ENCODE results near the gene CX3CL1. TPM values are rescaled to one million over a fixed set of nuclear protein-coding genes. Genes with fewer than 3 reads are reported as not detected.

CX3CL1 gene
- total and polyA plus RNA-seq, 2 donors (not counting 1 experiment from before 2014, with no cell fraction given), result not detected

DNA sequence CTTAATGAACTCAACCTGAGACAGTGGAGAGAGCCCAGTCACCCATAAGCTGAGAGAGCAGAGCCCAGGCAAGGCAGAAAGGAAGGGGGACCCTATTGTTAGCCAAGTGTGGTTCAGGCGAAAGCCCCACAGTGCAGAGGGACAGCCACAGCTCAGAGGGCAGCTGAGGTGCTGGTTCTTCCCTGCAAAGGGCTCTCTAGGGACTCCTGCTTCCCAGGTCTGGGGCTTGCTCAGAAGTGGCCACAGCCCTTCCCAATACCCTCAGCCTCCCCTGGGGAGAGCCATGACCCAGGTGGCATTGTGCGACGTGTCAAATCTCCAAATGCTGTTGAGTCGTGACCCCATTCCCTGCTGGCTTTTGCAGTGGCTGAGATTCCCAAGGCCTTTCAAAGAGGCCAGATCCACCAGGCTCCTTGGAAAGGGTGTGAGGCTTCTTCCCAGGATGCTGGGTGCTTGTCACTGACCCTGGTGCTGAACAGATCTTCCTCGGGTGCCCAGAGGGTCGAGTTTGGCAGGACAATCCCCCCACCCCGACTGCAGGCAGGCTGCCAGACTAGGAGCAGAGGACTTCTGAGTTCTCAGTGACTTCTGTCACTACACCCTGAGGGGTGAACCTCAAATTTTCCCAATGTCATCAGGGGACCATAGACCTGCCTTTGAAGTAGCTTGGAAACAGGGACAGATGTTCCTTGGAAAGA, 29.8 kb downstream of the CX3CL1 start:
- Histone ChIP-seq H3K9me3 (ENCODE audit: control extremely low read depth in 1 of 3, control insufficient read depth in 2 of 3, insufficient read depth in 1 of 3, low read length in 2 of 3) (no peaks in the 10 kb centered on the region), H3K27me3 (replicated peaks in 1 of 4; ENCODE audit: control extremely low read depth in 1 of 4, control insufficient read depth in 3 of 4, insufficient read depth in 4 of 4, low read length in 3 of 4) (no peaks in the 10 kb centered on the region), H2AFZ (ENCODE audit: insufficient read depth, low read depth, low read length, poor library complexity, severe bottlenecking) (no peak overlapping the region), H3K27ac (ENCODE audit: low read length in 2 of 2) (no peak overlapping the region), H3K9ac (ENCODE audit: low read length) (no peak overlapping the region), H3K4me3 (ENCODE audit: control extremely low read depth in 1 of 5, extremely low read depth in 1 of 5, insufficient read depth in 1 of 5, low read depth in 2 of 5, low read length in 4 of 5) (no peak overlapping the region), H4K20me1 (ENCODE audit: control insufficient read depth, insufficient read depth, low read length, poor library complexity, severe bottlenecking) (no peaks in the 10 kb centered on the region), H3K4me1 (ENCODE audit: control insufficient read depth in 2 of 2, insufficient read depth in 2 of 2, low read length in 2 of 2) (peaks cover 19 to 21% of the 10 kb centered on the region in 2 donors), H3K36me3 (replicated peaks in 1 of 2; ENCODE audit: control extremely low read depth in 1 of 2, control insufficient read depth in 1 of 2, extremely low read depth in 1 of 2, insufficient read depth in 2 of 2, low read length in 1 of 2) (no peaks in the 10 kb centered on the region), H3K79me2 (ENCODE audit: control insufficient read depth, insufficient read depth, low read length) (no peaks in the 10 kb centered on the region), H3K4me2 (replicated peaks; ENCODE audit: low read depth, low read length, poor library complexity, severe bottlenecking) (no peak overlapping the region)
- CTCF ChIA-PET, result interaction anchor here (6.9 kb wide), 1 partner anchor 16 kb away, joined by 31 read pairs; no protein-coding TSS in a partner anchor
- 76% methylated on average over 7 of the region's 7 CpGs for WGBS (ENCODE audit: insufficient coverage)
- no peak for ATAC-seq (ENCODE audit: low read depth)
- no peak overlapping the region for H3K4me3 Mint-ChIP-seq
- H3K27me3 Mint-ChIP-seq, result no peaks in the 10 kb centered on the region
- intact Hi-C loops (cut with micrococcal nuclease), result no loop called here
- no peaks in the 10 kb centered on the region for H3K9me3 Mint-ChIP-seq (ENCODE audit: insufficient read depth)
- TF ChIP-seq, protein P1, sequence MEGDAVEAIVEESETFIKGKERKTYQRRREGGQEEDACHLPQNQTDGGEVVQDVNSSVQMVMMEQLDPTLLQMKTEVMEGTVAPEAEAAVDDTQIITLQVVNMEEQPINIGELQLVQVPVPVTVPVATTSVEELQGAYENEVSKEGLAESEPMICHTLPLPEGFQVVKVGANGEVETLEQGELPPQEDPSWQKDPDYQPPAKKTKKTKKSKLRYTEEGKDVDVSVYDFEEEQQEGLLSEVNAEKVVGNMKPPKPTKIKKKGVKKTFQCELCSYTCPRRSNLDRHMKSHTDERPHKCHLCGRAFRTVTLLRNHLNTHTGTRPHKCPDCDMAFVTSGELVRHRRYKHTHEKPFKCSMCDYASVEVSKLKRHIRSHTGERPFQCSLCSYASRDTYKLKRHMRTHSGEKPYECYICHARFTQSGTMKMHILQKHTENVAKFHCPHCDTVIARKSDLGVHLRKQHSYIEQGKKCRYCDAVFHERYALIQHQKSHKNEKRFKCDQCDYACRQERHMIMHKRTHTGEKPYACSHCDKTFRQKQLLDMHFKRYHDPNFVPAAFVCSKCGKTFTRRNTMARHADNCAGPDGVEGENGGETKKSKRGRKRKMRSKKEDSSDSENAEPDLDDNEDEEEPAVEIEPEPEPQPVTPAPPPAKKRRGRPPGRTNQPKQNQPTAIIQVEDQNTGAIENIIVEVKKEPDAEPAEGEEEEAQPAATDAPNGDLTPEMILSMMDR (IDR thresholded peaks at IDR 0.05), result no peak
- TF ChIP-seq EZH2 (IDR thresholded peaks at IDR 0.05; ENCODE audit: borderline replicate concordance, insufficient read depth, low read depth, low read length, poor library complexity, severe bottlenecking), result no peak
- DNase-seq, result no peak
- POLR2A ChIA-PET, result interaction anchor here (0.6 kb wide), 1 partner anchor 914 kb away, joined by 5 read pairs; no protein-coding TSS in a partner anchor
- H3K4me1 Mint-ChIP-seq, result peaks cover 30% of the 10 kb centered on the region
- H3K27ac Mint-ChIP-seq, result no peak overlapping the region

Measured in B cell (primary cell).